Measurements from ENCODE around the gene CDRT15L2.
"Not testable (repeated sequence)": the region's sequence is repeated elsewhere in the genome, so short reads cannot be mapped to it uniquely, and the experiment has no call there.

CDRT15L2 gene

DNA sequence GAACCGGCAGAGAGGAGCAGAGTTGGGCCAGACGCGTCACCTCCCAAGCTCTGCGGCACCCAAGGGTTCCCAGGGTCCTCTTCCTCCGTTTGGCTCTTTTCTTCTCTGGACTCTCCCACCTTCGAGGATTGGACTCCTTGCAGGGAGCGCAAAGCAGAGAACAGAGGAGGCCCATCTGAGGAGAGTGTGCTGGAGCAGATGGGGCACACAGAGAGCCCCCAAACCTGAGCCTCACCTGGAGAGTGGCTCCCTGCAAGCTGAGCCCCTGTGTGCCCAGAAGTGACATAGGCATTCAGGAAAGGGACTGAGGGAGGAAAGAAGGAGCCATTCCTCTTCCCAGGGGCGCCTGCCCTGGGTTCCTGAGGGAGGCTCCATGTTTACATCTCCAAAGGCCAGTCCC, 6.3 kb upstream of the CDRT15L2 start:
- not testable (repeated sequence) for DNase-seq (ENCODE audit: low read depth, low spot score)

DNA sequence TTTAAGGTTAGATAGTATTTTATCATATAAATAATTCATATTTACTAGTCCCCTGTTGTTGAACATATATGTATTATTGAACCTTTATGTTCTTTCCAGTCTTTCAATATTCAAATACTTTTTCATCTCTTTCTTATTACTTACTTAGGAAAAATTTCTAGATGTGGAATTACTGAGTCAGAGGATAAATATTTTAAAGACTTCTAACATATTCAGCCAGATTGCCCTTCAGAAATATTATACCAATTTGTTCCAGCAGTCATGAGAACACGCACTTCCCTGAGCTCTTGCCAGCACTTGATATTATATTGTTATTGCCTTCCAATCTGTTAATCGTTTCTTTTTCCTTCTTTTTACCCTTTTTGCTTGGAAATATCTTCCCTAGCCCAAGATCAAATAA, 4.5 kb upstream of the CDRT15L2 start:
- DNase-seq (ENCODE audit: low read depth, low spot score) = not testable (repeated sequence)

DNA sequence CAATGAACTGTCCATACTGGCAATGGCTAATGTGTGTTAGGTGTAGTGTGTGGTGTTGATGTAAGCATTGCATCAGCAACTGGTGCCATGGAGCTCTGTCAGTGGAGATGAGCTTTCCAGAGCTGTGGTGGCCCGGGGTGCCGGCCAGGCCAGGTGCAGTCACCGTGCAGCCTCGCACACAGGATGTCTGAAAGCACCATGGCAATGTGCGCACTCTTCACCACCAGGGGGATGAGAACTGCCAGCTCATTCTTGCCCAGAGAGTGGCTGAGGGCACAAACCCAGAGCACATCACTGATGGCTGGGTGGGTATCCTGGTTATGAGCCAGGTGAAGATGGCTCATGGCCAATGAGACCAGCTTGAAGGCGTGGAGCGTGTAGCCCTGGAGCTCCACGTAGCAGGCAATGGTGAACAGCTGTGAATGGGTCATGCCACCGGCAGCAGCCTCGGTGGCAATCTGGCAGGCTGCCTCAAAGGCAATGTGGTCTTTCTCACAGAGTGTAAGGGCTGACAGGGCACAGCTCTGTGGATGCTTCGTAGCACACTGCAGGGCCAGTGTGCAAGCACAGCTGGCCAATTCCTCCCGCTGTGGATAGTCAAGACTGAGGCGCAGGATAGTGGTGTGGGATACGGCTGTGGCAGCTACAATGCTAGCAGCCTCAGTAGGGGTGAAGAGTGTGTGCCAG, 4.5 kb downstream of the CDRT15L2 start:
- not testable (repeated sequence) for DNase-seq (ENCODE audit: low read depth, low spot score)

DNA sequence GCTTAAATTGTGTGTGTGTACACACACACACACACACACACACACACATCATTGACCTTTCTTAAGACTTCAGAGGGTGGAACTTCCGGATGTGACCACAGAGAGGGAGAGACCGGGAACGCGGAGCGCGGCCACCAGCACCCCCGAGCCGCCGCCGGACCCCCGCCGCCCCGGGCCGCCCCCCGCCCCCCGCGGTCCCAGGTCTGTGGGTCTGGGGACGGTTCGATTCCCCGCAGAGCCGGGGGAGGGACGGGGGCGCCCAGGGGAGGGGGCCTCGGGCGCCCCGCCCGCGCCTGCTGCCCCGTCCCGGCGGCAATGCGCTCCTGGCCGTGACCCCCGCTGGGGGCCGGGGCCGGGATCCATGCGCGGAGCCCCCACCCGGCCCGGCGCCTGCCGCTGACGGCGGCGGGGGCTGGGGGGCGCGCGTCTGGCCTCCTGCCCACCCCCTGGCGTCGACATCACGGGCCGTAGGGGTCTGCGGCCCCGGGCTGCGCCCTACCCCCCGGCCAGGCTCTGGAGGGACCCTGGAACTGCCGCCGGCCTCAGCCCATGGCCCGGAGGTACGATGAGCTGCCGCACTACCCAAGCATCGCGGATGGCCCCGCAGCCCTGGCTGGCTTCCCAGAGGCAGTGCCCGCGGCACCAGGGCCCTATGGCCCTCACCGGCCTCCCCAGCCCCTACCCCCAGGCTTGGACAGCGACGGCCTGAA, 9.4 kb downstream of the CDRT15L2 start:
- DNase-seq (ENCODE audit: low read depth, low spot score) = not testable (repeated sequence)

DNA sequence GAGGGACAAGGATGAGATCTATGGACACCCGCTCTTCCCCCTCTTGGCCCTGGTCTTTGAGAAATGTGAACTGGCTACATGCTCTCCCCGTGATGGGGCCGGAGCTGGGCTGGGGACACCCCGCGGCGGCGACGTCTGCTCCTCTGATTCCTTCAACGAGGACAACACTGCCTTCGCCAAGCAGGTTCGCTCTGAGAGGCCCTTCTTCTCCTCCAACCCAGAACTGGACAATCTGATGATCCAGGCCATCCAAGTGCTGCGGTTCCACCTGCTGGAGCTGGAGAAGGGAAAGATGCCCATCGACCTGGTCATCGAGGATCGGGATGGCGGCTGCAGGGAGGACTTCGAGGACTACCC, 9.9 kb downstream of the CDRT15L2 start:
- not testable (repeated sequence) for DNase-seq (ENCODE audit: low read depth, low spot score)

DNA sequence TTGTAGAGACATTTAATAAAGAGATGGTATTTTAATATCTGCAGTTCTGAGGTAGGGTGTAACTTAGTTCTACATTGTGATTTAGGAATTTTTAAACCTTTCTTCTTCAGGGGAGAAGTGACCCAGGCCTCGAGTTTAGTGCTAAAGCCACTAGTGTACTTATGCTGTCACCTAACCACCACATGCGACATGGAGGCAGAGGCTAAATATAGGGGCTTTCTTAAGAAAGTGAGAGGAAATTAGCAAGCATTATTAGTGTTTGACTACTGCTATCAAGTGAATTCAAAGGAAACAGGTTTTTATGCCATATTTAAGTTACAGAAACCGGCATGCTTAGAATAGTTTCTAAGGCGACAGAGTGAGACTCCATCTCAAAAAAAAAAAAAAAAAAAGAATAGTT, 11.5 kb downstream of the CDRT15L2 start:
- not testable (repeated sequence) for DNase-seq (ENCODE audit: low read depth, low spot score)

DNA sequence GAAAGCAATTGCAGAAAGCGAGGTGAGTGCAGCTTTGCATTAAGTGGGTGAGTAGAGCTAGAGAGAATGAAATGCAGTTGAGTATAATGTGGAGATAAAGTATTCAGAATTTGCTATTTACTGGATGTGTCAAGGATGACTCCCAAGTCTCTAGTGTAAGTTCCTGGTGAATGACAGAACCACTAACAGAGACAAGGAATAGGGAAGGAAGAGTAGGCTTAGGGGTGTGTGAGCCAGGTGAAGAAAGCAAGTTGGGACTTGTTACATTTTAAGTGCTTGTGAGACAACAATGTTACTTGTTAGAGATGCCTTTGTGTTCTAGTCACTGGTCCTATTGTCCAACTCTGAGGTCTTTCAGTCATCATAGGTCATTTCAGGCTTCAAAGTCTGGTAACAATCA, 26.0 kb downstream of the CDRT15L2 start:
- not testable (repeated sequence) for DNase-seq (ENCODE audit: low read depth, low spot score)

DNA sequence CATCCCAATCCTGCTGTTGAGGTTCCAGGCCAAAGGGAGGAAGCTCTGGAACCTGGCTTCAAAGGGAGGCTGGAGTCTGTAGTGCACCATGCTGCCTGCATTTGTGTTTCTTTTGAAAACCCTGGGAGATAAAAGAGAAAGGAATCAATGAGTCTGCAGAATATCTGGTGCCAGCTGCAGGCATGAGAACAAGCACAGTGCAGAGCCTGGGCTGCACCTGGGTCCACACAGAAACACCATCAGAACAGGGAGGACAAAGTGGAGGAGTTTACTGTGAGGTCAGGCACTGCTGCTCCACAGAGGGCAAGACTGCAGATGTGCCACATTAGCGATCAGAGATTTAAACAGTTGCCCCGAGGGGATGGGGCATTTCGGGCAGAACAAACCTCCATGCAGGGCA, 30.0 kb downstream of the CDRT15L2 start:
- DNase-seq (ENCODE audit: low read depth, low spot score) = not testable (repeated sequence)

DNA sequence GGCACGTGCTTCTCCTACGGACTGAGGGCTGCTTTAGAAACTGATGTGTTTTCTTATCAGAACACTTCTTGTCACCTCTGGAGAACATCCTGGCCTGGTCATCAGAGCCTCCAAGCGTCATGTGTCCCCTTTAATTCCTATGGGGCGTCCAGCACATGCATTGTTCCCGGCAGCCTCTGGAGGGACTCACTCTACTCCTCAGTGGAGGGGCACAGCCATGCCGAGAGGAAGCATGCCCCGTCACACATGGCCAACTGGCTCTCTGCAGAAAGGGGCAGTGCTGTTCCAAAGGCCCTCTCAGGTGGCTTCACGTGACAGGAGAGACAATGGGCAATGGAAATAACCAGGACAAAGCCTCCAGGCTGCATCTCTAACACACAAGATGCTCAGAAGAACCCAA, 31.8 kb downstream of the CDRT15L2 start:
- no peak for DNase-seq (ENCODE audit: low read depth, low spot score)

DNA sequence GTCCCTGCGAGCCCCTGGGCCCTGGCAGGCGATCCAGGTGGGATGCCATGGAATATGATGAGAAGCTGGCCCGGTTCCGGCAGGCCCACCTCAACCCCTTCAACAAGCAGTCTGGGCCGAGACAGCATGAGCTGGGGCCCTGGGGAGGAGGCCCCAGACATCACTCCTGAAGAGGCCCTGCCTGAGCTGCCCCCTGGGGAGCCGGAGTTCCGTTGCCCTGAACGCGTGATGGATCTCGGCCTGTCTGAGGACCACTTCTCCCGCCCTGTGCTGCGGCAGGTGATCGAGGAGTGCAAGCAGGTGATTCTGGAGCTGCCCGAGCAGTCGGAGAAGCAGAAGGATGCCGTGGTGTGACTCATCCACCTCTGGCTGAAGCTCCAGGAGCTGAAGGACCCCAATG, 33.1 kb downstream of the CDRT15L2 start:
- DNase-seq (ENCODE audit: low read depth, low spot score) = no peak

DNA sequence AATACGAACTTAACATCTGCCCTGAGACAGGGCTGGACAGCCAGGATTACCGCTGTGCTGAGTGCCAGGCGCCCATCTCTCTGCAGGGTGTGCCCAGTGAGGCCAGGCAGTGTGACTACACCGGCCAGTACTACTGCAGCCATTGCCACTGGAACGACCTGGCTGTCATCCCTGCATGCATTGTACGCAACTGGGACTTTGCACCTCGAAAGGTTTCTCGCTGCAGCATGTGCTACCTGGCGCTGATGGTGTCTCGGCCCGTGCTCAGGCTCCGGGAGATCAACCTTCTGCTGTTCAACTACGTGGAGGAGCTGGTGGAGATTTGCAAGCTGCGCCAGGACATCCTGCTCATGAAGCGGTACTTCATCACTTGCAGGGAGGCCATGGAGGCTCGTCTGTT, 33.7 kb downstream of the CDRT15L2 start:
- no peak for DNase-seq (ENCODE audit: low read depth, low spot score)

DNA sequence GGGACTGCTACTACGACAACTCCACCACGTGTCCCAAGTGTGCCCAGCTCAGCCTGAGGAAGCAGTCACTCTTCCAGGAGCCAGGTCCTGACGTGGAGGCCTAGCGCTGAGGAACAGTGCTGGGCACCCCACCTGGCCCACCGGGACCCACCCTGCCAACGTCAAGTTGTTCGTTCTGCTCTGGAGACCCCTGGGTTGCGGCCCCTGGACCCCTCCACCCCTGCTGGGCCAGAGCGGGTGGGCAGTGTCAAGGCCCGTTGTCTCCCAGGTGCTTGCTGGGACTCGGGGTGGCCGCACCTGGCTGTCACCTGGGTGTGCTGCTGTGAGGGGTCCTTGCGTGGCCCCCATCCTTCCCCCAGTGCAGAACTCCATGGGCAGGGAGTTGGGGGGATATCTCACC, 34.4 kb downstream of the CDRT15L2 start:
- no peak for DNase-seq (ENCODE audit: low read depth, low spot score)

DNA sequence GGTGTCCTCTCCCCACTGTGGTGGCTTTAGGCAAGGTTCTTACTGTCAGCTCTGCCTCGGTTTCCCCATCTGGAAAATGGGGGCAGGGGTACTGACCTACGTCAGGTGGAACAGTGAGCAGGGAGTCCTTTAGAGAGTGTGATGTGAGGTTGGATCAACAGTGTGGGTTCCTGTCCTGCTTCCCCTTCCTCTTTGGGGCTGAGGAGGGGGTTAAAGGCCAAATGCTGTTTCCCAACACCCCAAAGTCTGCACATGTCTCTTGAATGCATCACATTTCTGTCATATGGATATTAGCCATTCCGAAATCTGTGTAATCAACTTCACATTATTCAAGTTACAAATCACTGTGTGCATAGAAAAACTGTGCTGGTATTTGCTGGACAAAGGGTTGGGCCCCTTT, 35.9 kb downstream of the CDRT15L2 start:
- DNase-seq (ENCODE audit: low read depth, low spot score) = not testable (repeated sequence)

Data from iPS DF 19.7 (cell line).